Activated CD4-positive, alpha-beta T cell treated with anti-CD3 and anti-CD28 coated beads, Interleukin-2, Interleukin-6, amounts not matched to agents 100 ng/mL and 50 ng/mL, durations not matched to agents 16 hours and 8 hours (primary cell): ENCODE results near the gene CUBN.
"Not testable (repeated sequence)": the region's sequence is repeated elsewhere in the genome, so short reads cannot be mapped to it uniquely, and the experiment has no call there.

ENCODE experiments used
- DNase-seq: peaks from one replicate; pipeline ENCODE4 v3.0.0-alpha.2; 2020

The CUBN gene

GRCh38 chr10:17033529-17034260 lies 95.9 kb downstream of the CUBN start:
- DNase-seq: no peak

GRCh38 chr10:17031637-17032635 lies 97.7 kb downstream of the CUBN start:
- DNase-seq: no peak

GRCh38 chr10:17029581-17030271 lies 99.9 kb downstream of the CUBN start:
- peak; percentile 88 for DNase-seq

GRCh38 chr10:17029239-17029580 lies 100.4 kb downstream of the CUBN start:
- no peak for DNase-seq

DNA sequence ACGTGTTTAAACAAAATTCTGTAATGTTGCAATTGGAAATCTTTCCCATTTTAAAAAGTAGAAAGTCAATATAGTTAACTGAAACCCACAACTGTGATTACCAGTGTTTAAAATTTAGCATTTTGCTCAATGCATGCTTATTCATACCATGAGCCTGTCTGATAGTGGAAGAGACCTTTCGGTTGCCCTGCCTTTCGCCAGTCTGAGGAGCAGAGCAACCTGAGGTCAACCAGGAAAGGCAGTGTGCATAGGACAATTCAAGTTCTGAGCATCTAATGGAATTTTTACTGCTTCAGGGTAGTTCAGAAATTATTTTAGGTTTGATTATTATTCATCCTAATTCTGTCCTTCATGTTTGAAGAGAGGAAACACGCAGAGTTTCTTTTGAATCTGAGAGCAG lies 100.8 kb downstream of the CUBN start:
- DNase-seq: peak; percentile 68

- DNase-seq: peak; percentile 94
These were observed 102.7 kb downstream of the CUBN start for GRCh38 chr10:17026686-17027485.

GRCh38 chr10:17025444-17026295 lies 103.9 kb downstream of the CUBN start:
- peak; percentile 89 for DNase-seq

DNA sequence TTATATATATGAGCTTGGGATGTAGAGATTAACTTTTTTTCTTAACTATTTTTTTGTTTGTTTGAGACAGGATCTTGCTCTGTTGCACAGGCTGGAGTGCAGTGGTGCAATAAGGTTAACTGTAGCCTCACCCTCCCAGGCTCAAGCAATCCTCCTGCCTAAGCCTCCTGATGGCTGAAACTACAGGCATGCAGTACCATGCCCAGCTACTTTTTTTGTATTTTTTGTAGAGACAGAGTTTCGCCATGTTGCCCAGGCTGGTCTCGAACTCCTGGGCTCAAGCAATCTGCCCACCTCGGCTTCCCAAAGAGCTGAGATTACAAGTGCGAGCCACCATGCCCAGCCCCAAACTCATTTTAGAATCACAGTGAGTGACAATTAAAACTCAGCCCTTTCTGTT lies 105.2 kb downstream of the CUBN start:
- DNase-seq: peak; percentile 28

GRCh38 chr10:17023386-17024298 lies 106.0 kb downstream of the CUBN start:
- DNase-seq: peak; percentile 96

DNA sequence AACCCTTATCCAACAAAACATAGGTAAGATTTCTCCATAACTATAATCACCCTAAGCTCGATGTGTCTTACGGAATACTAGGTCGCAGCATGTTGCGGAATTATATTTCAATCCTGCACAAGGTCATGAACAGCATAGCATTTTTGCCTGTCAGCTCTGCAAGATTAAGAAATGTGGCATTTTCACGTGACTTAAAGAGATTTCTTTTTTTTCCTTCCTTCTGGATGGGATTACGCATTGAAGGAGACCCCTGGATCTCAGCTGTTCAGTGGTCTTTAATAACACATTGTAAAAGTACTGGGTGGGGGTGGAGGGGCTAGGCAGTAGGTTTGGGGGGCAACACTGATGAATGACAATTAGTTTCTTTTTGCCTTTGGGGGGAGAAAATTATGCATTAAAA lies 106.7 kb downstream of the CUBN start:
- DNase-seq: no peak

DNA sequence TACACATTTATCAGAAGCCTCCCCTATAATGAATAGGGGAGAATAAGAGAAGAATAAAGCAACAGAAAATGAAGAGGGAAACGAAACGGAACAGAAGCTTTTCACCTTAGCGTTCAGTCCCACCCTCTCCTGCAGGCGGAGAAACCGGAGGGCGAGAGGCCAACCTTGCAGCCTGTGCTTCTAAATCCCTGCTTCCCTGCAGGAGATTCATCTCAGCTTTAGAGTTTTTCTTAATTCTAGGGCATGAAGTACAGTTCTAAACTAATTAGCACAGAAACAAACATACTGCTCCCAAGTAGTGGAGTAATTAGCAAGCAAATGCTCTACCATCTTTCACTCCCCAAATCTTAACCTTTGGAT lies 107.2 kb downstream of the CUBN start:
- no peak for DNase-seq

GRCh38 chr10:17021656-17022465 lies 107.8 kb downstream of the CUBN start:
- no peak for DNase-seq

DNA sequence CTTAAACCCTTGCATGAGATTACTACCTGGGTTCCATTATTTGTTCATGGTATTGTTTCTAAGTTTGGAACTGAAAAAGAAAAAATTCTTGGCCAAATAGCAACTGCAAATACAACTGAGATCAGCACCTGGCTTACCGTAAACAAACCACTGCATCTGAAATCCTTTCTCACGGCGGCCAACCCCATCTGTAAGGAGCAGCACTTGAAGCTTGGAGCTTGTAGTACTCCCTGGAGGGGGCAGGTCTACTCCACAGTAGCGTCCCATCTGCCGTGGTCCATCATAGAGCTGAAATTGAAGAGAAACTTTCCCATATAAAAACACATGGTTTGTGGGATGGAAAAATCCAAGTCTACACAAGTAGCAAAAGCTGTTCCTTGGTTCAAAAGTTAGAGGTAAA lies 109.9 kb downstream of the CUBN start:
- no peak for DNase-seq

DNA sequence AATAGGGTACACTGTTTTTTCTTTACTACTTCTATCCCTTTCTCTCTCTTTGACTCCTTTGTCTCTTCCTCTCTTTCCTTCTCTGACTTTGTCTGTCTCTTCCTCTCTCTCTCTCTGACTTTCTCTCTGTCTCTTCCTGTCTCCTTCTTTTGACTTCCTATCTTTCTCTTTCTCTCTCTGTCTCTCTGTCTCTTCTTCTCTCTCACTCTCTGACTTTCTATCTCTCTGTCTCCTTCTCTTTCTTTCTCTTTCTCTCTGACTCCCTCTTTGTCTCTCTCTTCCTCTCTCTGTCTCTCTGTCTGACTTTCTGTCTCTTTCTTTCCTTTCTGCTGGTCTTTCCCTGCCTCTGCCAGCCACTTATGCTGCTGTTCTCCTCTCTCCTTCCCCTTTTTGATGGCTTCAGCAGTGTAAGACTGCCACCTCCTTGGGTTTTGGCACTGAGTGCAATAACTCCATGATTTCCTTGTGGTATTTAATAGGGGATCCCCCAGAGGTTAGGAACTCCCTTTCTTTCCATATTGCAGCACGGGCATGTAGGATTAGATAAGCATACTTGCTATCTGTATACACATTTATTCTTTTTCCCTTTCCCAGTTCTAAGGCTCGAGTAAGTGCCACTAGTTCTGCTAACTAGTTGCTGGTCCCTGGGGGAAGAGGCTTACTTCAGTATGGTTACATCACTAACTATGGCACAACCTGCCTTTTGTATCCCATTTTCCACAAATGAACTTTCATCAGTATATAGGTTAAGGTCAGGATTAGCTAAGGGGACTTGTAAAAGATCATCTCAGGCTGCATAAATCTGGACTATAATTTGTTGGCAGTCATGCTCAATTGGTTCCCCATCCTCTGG lies 116.3 kb downstream of the CUBN start:
- DNase-seq: not testable (repeated sequence)

DNA sequence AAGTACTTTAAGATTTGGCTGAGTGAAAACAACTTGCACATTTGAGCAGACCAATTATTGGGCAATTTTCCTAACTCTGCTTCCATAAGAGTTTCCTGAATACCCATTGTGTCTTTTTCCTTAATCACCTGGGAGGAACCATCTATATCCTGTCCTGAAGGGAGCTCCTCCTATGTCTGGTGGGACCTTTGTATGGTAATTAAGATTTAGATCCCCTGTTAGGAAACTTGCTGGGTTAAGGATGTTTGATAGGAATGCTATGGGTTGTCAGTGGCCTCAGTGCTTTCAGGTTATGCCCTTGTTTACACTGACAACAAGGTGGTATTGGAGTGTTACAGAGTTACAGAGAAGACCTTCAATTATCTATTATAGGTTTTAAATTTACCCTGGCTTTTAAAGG lies 116.9 kb downstream of the CUBN start:
- not testable (repeated sequence) for DNase-seq

GRCh38 chr10:17010363-17011145 lies 119.1 kb downstream of the CUBN start:
- no peak for DNase-seq

DNA sequence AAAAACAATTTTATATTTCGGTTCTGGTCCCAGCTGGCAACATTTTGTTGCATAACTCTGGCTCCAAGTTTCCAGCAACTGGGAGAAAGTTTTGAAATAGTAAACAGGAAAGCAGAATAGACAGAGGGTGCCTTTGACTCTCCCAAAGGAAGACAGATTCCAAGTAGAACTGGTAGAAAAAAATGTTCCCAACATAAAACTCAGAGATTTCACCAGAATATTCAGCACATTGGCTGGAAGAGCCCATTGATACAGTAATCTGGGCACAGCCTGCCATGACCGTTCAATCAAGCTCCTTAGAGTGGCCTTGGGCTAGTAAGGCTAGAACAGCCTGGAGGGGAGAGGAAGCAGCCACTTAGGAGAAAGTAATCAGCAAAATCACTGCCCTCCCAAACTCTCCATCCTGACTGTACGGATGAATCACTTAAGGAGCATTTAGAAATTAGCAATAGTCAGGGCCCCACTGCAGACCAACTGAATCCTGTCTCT lies 120.4 kb downstream of the CUBN start:
- no peak for DNase-seq

- DNase-seq: no peak
These were observed 122.2 kb downstream of the CUBN start for GRCh38 chr10:17007418-17007770.
